ENCODE results near the gene PET100.

DNA sequence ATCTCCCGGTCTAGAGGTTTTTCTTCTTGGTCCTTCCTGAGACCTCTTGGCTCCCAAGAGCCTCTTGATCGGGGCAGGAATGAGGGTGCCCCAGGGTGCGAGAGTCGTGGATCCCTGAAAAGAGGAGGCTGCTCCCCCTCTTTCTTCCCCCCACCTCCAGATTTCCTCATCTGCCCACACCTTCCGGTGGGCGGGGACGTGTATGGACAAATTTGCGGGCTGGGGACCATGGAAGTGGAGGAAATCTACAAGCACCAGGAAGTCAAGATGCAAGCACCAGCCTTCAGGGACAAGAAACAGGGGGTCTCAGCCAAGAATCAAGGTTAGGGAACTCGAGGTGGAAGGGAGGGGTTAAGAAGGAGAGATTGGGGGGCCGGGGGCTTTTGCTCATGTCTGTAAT lies 47.3 kb downstream of the PET100 start, which contains the start of gene MCEMP1:
- TF ChIP-seq, protein P1, sequence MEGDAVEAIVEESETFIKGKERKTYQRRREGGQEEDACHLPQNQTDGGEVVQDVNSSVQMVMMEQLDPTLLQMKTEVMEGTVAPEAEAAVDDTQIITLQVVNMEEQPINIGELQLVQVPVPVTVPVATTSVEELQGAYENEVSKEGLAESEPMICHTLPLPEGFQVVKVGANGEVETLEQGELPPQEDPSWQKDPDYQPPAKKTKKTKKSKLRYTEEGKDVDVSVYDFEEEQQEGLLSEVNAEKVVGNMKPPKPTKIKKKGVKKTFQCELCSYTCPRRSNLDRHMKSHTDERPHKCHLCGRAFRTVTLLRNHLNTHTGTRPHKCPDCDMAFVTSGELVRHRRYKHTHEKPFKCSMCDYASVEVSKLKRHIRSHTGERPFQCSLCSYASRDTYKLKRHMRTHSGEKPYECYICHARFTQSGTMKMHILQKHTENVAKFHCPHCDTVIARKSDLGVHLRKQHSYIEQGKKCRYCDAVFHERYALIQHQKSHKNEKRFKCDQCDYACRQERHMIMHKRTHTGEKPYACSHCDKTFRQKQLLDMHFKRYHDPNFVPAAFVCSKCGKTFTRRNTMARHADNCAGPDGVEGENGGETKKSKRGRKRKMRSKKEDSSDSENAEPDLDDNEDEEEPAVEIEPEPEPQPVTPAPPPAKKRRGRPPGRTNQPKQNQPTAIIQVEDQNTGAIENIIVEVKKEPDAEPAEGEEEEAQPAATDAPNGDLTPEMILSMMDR (IDR thresholded peaks at IDR 0.05): no peak
- no peak for TF ChIP-seq POLR2A (IDR thresholded peaks at IDR 0.05)
